Upper lobe of right lung (tissue), 1 donor: ENCODE data around the gene LARGE1. TPM values are rescaled to one million over a fixed set of nuclear protein-coding genes. Genes with fewer than 3 reads are reported as not detected.

ENCODE experiments used
- ATAC-seq: fragments of 200-7000 bp; cut with Tn5 transposase; one replicate; pipeline ENCODE4 v1.9.1; 2020; ENCODE audit warnings: mild to moderate bottlenecking, moderate library complexity
- DNase-seq: peaks from one replicate; pipeline ENCODE4 v3.0.0-alpha.2; 2020
- H3K27ac ChIP-seq: fragments of 200-600 bp; one replicate; pipeline ENCODE4 v1.8.0; 2022
- H3K27me3 ChIP-seq: fragments of 200-600 bp; one replicate; pipeline ENCODE4 v1.8.0; 2022; ENCODE audit warnings: mild to moderate bottlenecking
- H3K36me3 ChIP-seq: fragments of 200-600 bp; one replicate; pipeline ENCODE4 v1.8.0; 2022
- H3K4me1 ChIP-seq: fragments of 200-600 bp; one replicate; pipeline ENCODE4 v1.8.0; 2022
- H3K4me3 ChIP-seq: fragments of 200-600 bp; one replicate; pipeline ENCODE4 v1.8.0; 2022; ENCODE audit warnings: mild to moderate bottlenecking
- H3K9me3 ChIP-seq: fragments of 200-600 bp; one replicate; pipeline ENCODE4 v1.8.0; 2022
- CTCF ChIP-seq: fragments of 200-600 bp; IDR thresholded peaks from one replicate; pipeline ENCODE4 v1.8.0; 2022; ENCODE audit warnings: antibody characterized with exemption
- intact Hi-C: fragments of 100-400 bp; cut with DNase I; formaldehyde crosslinking; loops from one replicate; pipeline ENCODE4 v1.11.0; 2022
- total RNA-seq: library from RNA; stranded (reverse); fragmentation: NEBNext Ultra II Directional; extraction: Animal tissue kit (Norgen Biotek cat#: 25700); gene quantifications from one replicate; pipeline ENCODE4 v1.2.1, GENCODE V29; 2021
- donor health status: DM: no; HTN: yes; CAD: no; lungs with severe emphysema.

The LARGE1 gene
- total RNA-seq, 1 donor from 2014 or later, result 33.5 TPM

GRCh38 chr22:33831651-33832050 is 88.6 kb downstream of the LARGE1 start:
- intact Hi-C loops, result no loop called here
- no peaks in the 10 kb centered on the region for H3K36me3 ChIP-seq
- H3K27me3 ChIP-seq, result no peaks in the 10 kb centered on the region
- no peak for TF ChIP-seq CTCF
- ATAC-seq, result no peak
- no peak overlapping the region for H3K27ac ChIP-seq
- no peaks in the 10 kb centered on the region for H3K9me3 ChIP-seq
- H3K4me3 ChIP-seq, result no peak overlapping the region
- H3K4me1 ChIP-seq, result peaks cover 14% of the 10 kb centered on the region
- no peak for DNase-seq

- no peak overlapping the region for H3K4me3 ChIP-seq
- no peak for TF ChIP-seq CTCF
- ATAC-seq, result no peak
- no peaks in the 10 kb centered on the region for H3K27me3 ChIP-seq
- H3K4me1 ChIP-seq, result peaks cover 11% of the 10 kb centered on the region
- no peak overlapping the region for H3K27ac ChIP-seq
- no peak for DNase-seq
- no peaks in the 10 kb centered on the region for H3K36me3 ChIP-seq
- intact Hi-C loops, result no loop called here
- H3K9me3 ChIP-seq, result no peaks in the 10 kb centered on the region
These were observed 89.1 kb downstream of the LARGE1 start for GRCh38 chr22:33831207-33831606.

- DNase-seq, result no peak
- Histone ChIP-seq H3K9me3 (no peaks in the 10 kb centered on the region), H3K27me3 (no peaks in the 10 kb centered on the region), H3K4me1 (peaks cover 4% of the 10 kb centered on the region), H3K27ac (no peak overlapping the region), H3K36me3 (no peaks in the 10 kb centered on the region), H3K4me3 (no peak overlapping the region)
- intact Hi-C loops, result no loop called here
- ATAC-seq, result no peak
- TF ChIP-seq CTCF, result no peak
These were observed 90.6 kb downstream of the LARGE1 start for GRCh38 chr22:33829546-33830280.

- H3K4me3 ChIP-seq, result no peak overlapping the region
- no peaks in the 10 kb centered on the region for H3K36me3 ChIP-seq
These were observed 92.0 kb downstream of the LARGE1 start for GRCh38 chr22:33828302-33828701.

GRCh38 chr22:33825761-33826160 is 94.5 kb downstream of the LARGE1 start:
- ATAC-seq, result no peak
- Histone ChIP-seq H3K27me3 (no peaks in the 10 kb centered on the region), H3K9me3 (no peaks in the 10 kb centered on the region), H3K4me3 (no peak overlapping the region), H3K4me1 (no peaks in the 10 kb centered on the region), H3K36me3 (no peaks in the 10 kb centered on the region), H3K27ac (no peak overlapping the region)
- intact Hi-C loops, result no loop called here
- DNase-seq, result no peak
- TF ChIP-seq CTCF, result no peak

More at GRCh38 chr22:33828302-33828701, 92.0 kb downstream of the LARGE1 start:
- DNase-seq, result no peak
- ATAC-seq, result no peak
- Histone ChIP-seq H3K27ac (no peak overlapping the region), H3K27me3 (no peaks in the 10 kb centered on the region), H3K9me3 (no peaks in the 10 kb centered on the region), H3K4me1 (peaks cover 4% of the 10 kb centered on the region)
- intact Hi-C loops, result no loop called here
- no peak for TF ChIP-seq CTCF

GRCh38 chr22:33823552-33823951 is 96.7 kb downstream of the LARGE1 start:
- Histone ChIP-seq H3K27me3 (no peaks in the 10 kb centered on the region), H3K4me1 (no peaks in the 10 kb centered on the region), H3K4me3 (no peak overlapping the region), H3K9me3 (no peaks in the 10 kb centered on the region), H3K27ac (no peak overlapping the region), H3K36me3 (no peaks in the 10 kb centered on the region)
- no peak for TF ChIP-seq CTCF
- intact Hi-C loops, result no loop called here
- no peak for DNase-seq
- ATAC-seq, result peak; percentile 42
